Measurements from ENCODE around the gene TMEM184C. TPM values are rescaled to one million over a fixed set of nuclear protein-coding genes. Genes with fewer than 3 reads are reported as not detected.

TMEM184C gene
- polyA plus RNA-seq, 1 donor: 59.2 TPM

GRCh38 chr4:147597561-147597960, 19.6 kb upstream of the TMEM184C start:
- DNase-seq: no peak

GRCh38 chr4:147599206-147599605, 18.0 kb upstream of the TMEM184C start:
- DNase-seq: no peak

- no peak for DNase-seq
Measured at GRCh38 chr4:147599769-147600168, 17.4 kb upstream of the TMEM184C start.

GRCh38 chr4:147605499-147605898, 11.7 kb upstream of the TMEM184C start:
- no peak for DNase-seq

- DNase-seq: no peak
Measured at GRCh38 chr4:147607471-147607870, 9.7 kb upstream of the TMEM184C start.

GRCh38 chr4:147610686-147611085, 6.5 kb upstream of the TMEM184C start:
- no peak for DNase-seq

GRCh38 chr4:147616849-147617172, 386 bp upstream of the TMEM184C start:
- DNase-seq: no peak

- DNase-seq: no peak
Measured at GRCh38 chr4:147617841-147618691, 869 bp downstream of the TMEM184C start.

GRCh38 chr4:147620315-147620714, 3.1 kb downstream of the TMEM184C start:
- DNase-seq: no peak

- no peak for DNase-seq
Measured at GRCh38 chr4:147625733-147626132, 8.5 kb downstream of the TMEM184C start.

GRCh38 chr4:147626903-147627302, 9.7 kb downstream of the TMEM184C start:
- no peak for DNase-seq

- no peak for DNase-seq
Measured at GRCh38 chr4:147628415-147628814, 11.2 kb downstream of the TMEM184C start.

GRCh38 chr4:147629783-147630730, 12.9 kb downstream of the TMEM184C start:
- no peak for DNase-seq

GRCh38 chr4:147633113-147633512, 15.9 kb downstream of the TMEM184C start:
- no peak for DNase-seq

GRCh38 chr4:147633643-147634042, 16.4 kb downstream of the TMEM184C start:
- DNase-seq: no peak

- no peak for DNase-seq
Measured at GRCh38 chr4:147635348-147635747, 18.2 kb downstream of the TMEM184C start.

- DNase-seq: no peak
Measured at GRCh38 chr4:147638365-147638764, 21.2 kb downstream of the TMEM184C start.

GRCh38 chr4:147638942-147639341, 21.7 kb downstream of the TMEM184C start:
- no peak for DNase-seq

GRCh38 chr4:147639388-147639787, 22.2 kb downstream of the TMEM184C start:
- no peak for DNase-seq

GRCh38 chr4:147640331-147640730, 23.1 kb downstream of the TMEM184C start:
- no peak for DNase-seq

- no peak for DNase-seq
Measured at GRCh38 chr4:147643616-147644015, 26.4 kb downstream of the TMEM184C start.

- no peak for DNase-seq
Measured at GRCh38 chr4:147644471-147644870, 27.3 kb downstream of the TMEM184C start.

GRCh38 chr4:147645099-147645498, 27.9 kb downstream of the TMEM184C start:
- DNase-seq: no peak
